GM19099 (cell line): Measurements from ENCODE around the gene MSMB.

Experiments
- POLR2A ChIP-seq: IDR thresholded peaks from 3 replicates; pipeline ENCODE4 v1.6.1; 2011; ENCODE audit warnings: low read depth; ENCODE audit not compliant: insufficient read length; ENCODE audit errors: extremely low read depth

MSMB gene

DNA sequence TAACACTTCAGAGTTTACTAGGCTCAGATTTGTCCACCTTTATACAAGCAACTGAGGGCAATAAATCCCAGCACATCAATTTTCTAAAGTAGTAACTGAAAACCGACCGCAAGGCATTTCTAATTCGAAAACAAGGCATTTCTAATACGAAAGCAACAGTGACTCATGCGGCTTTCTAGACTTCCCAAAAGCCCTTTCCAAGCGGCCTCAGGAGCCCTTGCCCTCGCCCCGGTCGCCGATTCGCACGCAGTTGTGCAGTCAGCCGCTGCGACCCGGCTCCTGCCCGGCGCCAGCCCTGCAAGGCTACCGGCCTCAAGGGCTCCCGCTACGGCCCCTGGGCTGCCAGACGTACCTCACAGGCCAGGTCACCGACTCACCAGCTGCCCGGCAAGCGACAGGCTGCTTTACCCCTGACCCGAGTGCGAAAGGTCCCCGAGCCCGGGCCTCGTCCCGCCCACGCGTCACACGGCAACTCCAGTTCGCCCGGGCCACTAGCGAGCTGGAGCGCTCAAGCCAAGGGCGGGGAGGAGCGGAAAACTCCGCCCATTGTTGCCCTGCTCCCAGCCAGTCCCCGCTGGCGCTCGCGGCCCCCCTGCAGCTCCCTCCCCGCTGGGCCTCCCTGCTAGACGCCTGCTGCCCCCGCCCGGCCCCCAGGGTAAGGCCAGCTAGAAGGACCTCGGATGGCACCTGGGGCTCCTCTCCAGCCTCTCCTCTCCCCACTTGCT is 22.9 kb downstream of the MSMB start:
- peak; percentile 37 for TF ChIP-seq POLR2A

DNA sequence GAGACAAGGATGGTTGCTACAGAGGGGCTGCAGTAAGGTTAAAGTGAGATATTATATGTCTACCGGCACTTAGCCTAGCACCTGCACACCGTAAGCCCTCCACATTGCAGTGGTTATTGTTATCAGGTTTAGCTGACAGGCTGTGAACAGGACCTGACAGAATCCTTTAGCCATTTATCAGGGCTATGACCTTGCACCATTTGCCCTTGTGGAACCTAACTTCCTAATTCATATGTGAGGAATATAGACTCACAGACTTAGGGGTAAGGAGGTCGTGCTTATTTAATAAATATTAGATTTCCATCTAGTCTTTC is 25.8 kb downstream of the MSMB start:
- no peak for TF ChIP-seq POLR2A

DNA sequence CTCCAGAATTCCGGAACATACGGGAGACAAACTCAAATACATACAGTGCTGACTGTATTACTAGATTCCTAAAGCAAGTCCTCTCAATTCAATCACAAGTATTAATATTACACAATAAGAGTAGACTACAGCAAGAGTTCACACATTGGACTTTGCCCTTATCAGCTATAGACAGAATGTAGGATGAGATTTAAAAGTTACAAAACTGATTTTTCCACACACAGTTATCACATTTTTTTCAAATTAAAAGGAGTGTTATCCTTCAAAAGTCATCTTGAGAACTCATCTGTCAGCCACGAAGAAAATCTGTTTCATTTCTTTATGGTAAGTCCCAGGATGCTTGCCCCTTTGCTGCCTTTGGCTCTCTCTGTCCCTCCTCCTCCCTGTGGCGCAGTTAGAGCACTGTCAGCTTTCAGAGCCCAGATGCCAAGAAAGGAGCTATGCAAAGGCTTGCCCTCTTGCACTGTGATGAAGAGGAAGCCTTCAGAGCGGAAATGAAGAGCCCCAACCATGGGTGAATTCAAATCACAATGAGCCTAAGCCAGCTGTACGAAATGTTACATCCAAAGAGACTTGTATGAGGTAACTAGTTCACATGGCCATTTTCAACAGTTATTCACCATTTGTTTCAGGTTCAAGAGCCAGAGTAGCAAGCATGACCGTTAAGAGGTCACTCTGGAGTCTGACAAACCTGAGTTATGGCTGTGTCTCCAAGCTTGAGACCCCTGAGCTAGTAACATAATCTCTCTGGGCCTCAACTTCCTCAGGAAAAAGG is 26.3 kb downstream of the MSMB start:
- TF ChIP-seq POLR2A: no peak

DNA sequence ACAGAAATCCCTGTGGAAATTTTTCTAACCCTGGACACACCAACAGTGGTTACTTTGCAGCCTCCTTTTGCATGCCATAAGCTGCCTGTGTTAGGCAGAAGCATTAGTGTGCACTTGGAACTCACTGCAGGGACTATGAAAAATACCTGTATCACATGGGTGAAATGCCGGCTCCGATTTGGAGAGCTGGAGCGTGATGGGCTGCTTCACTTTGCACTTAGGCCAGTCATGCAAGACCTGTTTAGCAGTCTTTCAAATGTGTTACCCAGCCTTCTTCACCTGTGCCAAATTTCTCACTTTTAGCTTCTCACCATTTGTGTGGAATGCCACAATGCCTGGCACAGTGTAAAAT is 26.9 kb downstream of the MSMB start:
- TF ChIP-seq POLR2A: no peak

DNA sequence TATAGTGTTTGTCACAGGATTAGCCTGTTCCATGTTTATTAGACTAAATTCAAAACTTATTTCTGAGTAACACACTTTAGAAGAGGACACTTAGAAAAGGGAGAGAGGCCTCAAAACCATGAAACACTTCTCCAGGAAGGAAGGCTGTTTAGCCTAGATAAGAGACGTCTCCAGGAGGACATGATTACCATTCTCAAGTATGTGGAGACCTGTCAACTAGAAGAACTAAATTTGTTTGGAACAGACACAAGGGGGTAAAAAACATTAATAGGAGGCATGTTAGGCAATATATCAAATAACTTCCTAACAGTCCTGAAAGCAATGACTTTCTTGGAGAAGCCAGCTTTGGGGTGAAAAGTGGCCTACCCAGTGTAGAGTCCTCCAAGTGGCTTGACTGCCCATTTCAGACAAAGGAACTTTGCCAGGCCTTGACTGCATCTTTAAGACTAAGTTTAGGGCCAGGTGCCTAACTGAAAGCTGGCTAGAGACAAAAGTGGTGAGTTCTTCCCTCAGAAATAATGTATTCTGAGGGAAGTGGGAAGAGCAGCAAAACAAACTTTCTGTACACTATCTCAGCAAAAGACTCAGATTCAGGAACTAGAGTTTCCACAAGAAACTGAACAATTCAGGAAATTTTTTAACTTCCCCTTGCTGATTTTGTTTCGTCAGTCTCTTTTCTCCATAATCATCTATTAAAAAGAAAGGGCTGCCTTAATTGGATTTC is 27.5 kb downstream of the MSMB start:
- TF ChIP-seq POLR2A: no peak

DNA sequence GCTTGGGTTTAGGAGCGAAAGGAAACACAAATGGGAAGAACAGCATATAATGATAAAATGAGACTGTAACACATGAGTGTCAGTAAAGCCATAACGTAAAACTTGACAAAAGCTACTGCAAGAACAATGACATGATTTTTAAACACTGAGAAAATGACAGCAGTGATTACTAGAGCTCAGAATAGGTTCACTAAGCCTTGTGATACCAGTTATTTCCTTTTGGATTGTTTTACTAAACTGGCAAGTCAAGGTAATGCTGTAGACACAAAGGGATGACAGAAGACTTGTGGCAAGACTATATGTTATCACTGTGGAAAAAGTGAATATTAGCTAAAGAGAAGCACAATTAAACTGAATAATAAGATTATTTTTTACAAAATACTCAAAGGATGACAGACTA is 28.3 kb downstream of the MSMB start:
- TF ChIP-seq POLR2A: no peak

DNA sequence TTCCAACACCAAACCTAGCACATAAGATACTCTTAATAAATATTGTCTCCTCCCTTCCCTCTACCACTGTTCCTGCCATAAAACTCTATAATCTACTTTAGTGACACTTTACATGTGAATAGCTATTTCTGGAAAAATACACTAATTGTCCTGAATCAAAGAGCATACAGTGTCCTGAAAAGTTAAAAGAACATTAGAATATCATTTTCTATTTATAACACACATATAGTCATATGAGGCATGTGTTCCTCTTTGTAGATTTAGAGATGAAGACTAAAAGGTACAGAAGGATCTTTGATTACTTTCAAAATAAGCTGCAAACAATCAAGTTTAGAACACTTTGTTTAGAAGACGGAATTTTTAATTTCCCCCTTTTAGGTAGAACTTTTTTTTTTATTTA is 29.3 kb downstream of the MSMB start:
- TF ChIP-seq POLR2A: no peak

DNA sequence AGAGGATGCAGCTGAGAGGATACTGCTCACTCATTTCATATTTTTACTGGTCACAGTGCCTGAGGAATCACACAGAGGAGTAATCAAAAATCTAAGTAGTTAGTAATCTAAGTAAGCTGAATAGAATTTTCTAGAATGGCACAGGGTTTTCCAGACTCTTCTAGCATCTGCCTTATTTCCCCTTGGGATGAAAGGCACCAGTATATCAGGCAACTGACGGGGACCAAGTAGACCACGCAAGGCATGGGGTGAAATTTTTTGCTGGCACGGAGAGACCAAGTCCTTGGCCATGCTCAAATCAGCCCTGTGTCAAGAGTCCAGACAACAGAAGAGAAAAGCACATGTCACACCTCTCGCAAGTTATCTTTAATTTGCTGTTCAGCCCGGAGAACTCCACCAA is 29.9 kb downstream of the MSMB start:
- no peak for TF ChIP-seq POLR2A

DNA sequence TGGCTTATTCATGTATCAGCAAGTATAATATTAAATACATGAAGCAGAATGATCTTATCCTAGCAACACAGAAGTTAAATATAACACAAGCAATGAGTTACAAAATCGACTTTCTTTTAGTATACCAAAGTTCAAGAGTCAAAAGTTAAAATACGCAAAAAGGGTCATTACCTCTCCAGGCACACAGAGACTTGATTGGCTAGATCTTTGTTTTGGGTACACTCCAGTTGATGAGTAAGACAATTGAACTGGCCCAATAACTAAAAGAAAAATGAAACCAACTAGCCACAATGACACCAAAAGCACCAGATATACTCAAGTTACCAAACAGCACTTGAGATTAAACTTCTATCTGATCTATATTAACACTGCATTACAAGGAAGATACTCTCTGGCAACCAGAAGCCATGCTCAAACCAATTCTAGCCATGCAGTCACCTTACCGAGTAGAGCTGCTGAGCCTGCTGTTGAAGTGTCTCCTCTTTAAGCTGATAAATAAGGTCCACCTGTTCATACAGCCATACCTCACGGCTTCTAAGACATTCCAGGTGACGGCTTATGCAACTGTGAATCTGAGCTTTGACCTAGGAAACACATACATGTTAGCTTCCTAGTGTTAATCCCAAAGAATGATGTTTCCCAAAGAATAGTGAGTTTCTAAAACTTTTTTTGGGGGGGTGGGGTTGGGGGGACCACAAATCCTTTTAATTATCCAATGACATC is 31.2 kb downstream of the MSMB start:
- no peak for TF ChIP-seq POLR2A

DNA sequence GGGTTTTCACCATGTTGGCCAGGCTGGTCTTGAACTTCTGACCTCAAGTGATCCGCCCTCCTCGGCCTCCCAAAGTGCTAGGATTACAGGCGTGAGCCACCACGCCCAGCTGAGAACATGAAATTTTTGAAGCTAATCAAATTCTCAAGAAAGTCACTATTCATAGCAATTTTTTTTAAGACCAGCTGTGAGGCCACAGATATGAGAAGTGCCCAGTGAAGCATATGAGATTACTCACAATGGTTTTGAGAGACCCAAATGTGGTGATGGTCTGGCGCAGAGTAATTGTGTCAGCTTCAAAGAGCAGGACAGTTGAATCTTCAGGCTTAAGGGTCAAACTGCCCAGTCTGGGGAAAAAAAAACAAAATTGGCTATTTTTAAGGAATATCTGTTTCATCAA is 31.9 kb downstream of the MSMB start:
- TF ChIP-seq POLR2A: no peak

DNA sequence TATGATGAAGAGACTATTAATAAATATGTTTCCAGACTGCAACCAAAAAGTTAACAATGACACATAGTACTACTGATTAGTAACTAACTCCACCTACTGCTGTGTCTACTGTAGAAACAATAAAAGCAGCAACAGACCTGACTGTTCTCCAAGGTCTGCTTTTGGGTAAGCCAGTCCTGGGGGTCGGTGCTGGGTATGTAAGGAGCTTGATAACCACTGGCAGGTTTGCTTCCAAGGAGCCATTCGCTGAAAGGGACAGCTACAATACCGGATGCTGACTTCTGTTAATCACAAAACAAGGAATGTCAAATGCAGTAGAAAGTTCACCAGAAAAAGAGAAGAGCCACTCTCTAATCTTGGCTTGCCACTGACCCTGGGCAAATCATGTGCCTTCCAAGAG is 33.3 kb downstream of the MSMB start:
- TF ChIP-seq POLR2A: no peak

DNA sequence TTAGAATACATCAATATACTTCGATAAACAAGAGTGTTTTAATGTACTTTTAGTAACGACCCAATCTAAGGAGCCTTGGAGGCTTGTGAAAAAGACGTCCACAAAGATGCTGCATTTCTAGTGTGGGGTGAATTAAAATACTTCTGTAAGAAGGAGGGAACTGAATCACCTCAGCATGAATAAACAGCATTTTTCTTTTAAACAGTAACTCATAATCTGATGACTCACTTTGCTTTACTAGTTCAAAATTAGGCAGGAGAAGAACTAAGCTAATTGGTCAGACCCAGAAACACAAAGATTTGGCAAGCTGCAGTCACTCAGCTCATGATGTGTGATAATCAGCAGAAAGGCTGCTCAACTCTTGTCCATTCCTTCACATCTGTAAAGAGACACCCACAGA is 39.9 kb downstream of the MSMB start:
- no peak for TF ChIP-seq POLR2A

DNA sequence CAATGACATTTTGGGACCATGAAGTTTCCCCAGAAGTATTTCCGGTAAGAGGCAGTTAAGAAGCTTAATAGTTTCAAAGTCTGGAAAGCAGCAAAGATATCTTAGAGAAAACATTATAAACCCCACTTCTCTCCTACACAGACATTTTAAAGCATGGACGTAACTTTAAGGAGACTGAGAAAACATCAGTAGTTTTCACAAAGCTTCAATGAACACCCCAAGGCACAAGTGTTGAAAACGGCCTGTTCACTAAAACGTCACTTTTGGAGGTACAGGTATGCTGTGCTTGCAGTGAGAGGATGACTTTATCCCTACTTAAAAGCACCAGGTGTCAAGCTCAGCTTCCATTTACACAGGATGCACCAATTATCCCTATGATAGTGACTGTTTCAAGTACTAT is 40.7 kb downstream of the MSMB start:
- no peak for TF ChIP-seq POLR2A

DNA sequence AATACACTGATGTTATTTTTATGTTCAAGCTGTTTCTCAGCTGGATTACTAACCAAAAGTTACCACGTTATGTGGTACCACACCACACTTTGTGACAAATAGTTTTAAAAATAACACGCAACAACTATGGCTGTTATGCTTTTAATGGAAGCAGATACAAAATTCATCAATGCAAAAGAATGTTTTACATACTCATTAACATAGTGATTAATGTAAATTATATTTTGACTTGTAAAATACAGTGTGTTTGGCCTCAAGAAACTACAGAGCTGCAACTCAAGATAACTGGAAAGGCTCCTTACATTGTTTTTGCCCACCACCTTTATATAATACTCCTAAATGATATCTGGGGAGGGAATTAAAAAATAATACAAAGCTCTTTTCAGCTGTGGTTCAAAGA is 41.1 kb downstream of the MSMB start:
- TF ChIP-seq POLR2A: no peak

DNA sequence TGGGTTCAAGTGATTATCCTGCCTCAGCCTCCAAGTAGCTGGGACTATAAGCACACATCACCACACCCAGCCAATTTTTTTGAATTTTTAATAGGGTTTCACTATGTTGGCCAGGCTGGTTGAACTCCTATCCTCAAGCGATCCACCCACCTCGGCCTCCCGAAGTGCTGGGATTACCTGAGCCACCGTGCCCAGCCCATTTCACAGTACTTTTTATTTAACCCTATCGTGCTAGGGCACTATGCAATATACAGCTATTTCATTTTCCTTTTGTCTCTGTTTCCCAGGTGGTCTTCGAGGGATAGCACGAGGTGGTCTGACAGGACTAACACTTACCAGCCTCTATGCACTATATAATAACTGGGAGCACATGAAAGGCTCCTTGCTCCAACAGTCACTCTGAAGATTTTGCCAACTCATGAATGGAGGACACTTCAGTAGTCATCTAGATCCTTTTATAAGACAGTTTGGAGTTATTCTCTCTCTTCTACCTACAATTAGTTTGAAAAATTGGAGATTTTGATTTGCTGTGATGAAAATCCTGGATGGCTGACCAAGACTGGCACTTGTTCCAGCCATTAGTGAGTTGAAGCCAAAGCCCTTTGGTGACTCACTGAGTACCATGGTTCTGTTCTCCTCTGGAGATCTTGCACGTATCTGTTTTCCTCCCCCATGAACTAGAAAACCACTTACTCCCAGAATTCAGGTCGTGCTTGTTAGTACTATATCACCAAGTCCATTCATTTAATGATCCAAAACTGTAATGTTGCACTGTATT is 43.0 kb downstream of the MSMB start:
- no peak for TF ChIP-seq POLR2A
